Panc1 (cell line): ENCODE results near the gene CABCOCO1. TPM values are rescaled to one million over a fixed set of nuclear protein-coding genes. Genes with fewer than 3 reads are reported as not detected.
"Not testable (repeated sequence)": the region's sequence is repeated elsewhere in the genome, so short reads cannot be mapped to it uniquely, and the experiment has no call there.

Experiments used
- ATAC-seq: fragments of 200-7000 bp; cut with Tn5 transposase; 2 replicates; pipeline ENCODE4 v1.9.1; 2020; ENCODE audit warnings: mild to moderate bottlenecking, moderate library complexity
- BruUV-seq: library from RNA; stranded (reverse); fragments of 400-500 nt; replicated peaks from 2 replicates; lab custom pipeline; 2021; lab: Mats Ljungman, UMichigan
- CTCF ChIA-PET: fragments of 300-600 bp; sonication (Branson Sonifier 250); formaldehyde crosslinking; loops from one replicate; lab custom pipeline; 2022; ENCODE audit warnings: antibody characterized with exemption; lab: Charles Lee
- POLR2A ChIA-PET: fragments of 300-600 bp; sonication (Branson Sonifier 250); formaldehyde crosslinking; loops from one replicate; lab custom pipeline; 2022; ENCODE audit warnings: antibody characterized with exemption; lab: Charles Lee
- DNase-seq: peaks from one replicate; pipeline ENCODE4 v3.0.0-alpha.2; 2010; ENCODE audit warnings: low read depth, low spot score
- H3K27ac ChIP-seq: 2 replicates; pipeline ENCODE4 v1.5.1; 2011; ENCODE audit warnings: mild to moderate bottlenecking, low read length, inconsistent platforms
- H3K27me3 ChIP-seq: fragments of 200-500 bp; sonication (Bioruptor generic); 2 replicates; pipeline ENCODE4 v1.6.0; 2014; ENCODE audit warnings: low read length, inconsistent platforms; ENCODE audit not compliant: control insufficient read depth, insufficient read depth
- H3K36me3 ChIP-seq: fragments of 200-500 bp; sonication (Bioruptor generic); 2 replicates; pipeline ENCODE4 v1.5.1; 2014; ENCODE audit warnings: inconsistent platforms, mild to moderate bottlenecking, low read length, moderate library complexity; ENCODE audit not compliant: control insufficient read depth, insufficient read depth
- H3K4me1 ChIP-seq: 2 replicates; pipeline ENCODE4 v1.5.1; 2011; ENCODE audit warnings: inconsistent platforms, mild to moderate bottlenecking, low read length, moderate library complexity; ENCODE audit not compliant: control insufficient read depth, insufficient read depth
- H3K4me3 ChIP-seq, 2 experiments: 2 replicates each; pipeline ENCODE4 v1.5.1; 2011 to 2012; ENCODE audit warnings: low read depth in 2 of 2, low read length in 2 of 2, mild to moderate bottlenecking in 2 of 2, inconsistent platforms in 1 of 2, moderate library complexity in 1 of 2
- H3K9me3 ChIP-seq: fragments of 200-500 bp; sonication (Bioruptor generic); 2 replicates; pipeline ENCODE4 v1.5.1; 2014; ENCODE audit warnings: low read depth, mild to moderate bottlenecking, inconsistent platforms, low read length, moderate library complexity; ENCODE audit not compliant: control insufficient read depth, insufficient read depth
- POLR2AphosphoS5 ChIP-seq: IDR thresholded peaks from 2 replicates; pipeline ENCODE4 v1.6.1; 2012; ENCODE audit warnings: mild to moderate bottlenecking, low read depth, low read length, moderate library complexity
- SIN3A ChIP-seq: IDR thresholded peaks from 2 replicates; pipeline ENCODE4 v1.6.1; 2012; ENCODE audit warnings: low read depth, mild to moderate bottlenecking, low read length, moderate library complexity, borderline replicate concordance; ENCODE audit not compliant: insufficient read depth
- TCF7L2 ChIP-seq: IDR thresholded peaks from 2 replicates; pipeline ENCODE4 v1.6.1; 2011; ENCODE audit warnings: mild to moderate bottlenecking, low read depth, low read length, inconsistent platforms
- in situ Hi-C: cut with HindIII; loops from 2 replicates; pipeline ENCODE4 v1.10.0; 2016; ENCODE audit warnings: low sequenced_read_pairs, low pct_unique_long_range_greater_than_20kb
- intact Hi-C: fragments of 100-400 bp; cut with micrococcal nuclease; formaldehyde crosslinking; loops from one replicate; pipeline ENCODE4 v1.10.0; 2022; ENCODE audit not compliant: unreplicated experiment
- total RNA-seq: library from RNA; stranded (reverse); gene quantifications from one replicate; pipeline ENCODE4 v1.2.1, GENCODE V29; 2021; ENCODE audit not compliant: unreplicated experiment
- TF ChIP-seq, protein P1 (sequence below): fragments of 450-650 bp; IDR thresholded peaks from 2 replicates; pipeline ENCODE4 v1.5.1; 2017; ENCODE audit warnings: mild to moderate bottlenecking
- TF ChIP-seq, protein P2 (sequence below), 2 experiments: IDR thresholded peaks; 2 replicates each; pipeline ENCODE4 v1.6.1; 2011 to 2012; ENCODE audit warnings: low read depth in 2 of 2, control low read depth in 1 of 2, low read length in 1 of 2, mild to moderate bottlenecking in 1 of 2, moderate library complexity in 1 of 2; ENCODE audit not compliant: insufficient read depth in 1 of 2

CABCOCO1 gene
- total RNA-seq, 1 experiment from 2014 or later: 4.0 TPM

DNA sequence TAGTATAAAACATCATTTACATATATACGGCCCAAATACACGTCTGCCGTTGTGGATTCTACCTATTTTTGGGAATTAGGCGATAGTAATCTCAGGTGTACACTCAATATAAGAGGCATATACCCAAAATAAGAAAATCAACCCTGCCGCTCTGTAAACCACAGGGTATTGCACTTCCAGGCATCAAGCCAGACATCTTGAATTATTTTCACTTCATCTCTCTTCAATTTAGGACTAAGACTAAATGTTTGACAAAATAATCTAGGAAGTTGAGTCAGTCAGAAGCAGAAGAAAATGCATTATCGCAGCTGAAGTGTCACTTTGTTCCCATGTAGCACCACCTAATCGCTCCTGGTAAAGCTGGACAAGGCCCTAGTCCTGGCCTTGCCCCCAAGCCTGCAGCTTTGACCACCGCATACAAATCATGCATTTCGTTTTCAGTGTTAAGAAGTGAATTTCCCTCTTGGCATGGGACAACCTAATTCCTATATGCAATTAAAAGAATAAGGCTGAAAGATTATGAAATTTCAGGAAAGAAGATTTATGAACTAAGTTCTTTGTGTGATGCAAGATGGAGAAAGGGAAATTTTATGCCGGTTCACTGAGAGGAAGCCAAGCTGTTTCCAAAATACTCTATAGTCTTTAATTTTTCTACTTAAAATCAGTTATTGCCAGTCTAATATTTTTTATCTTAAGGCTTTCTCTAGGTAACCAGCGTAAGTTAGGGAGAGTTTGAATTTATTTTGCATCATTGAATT is 26.0 kb downstream of the CABCOCO1 start:
- ChIA-PET POLR2A (no interaction called here), CTCF (interaction anchor here (0.6 kb wide), 1 partner anchor 15 kb away, joined by 3 read pairs; no protein-coding TSS in a partner anchor)
- Histone ChIP-seq H3K27ac (no peak overlapping the region; the same call in 1 of the 2 replicates), H3K4me3 (no peak overlapping the region), H3K4me1 (no peaks in the 10 kb centered on the region), H3K27me3 (no peaks in the 10 kb centered on the region), H3K36me3 (no peaks in the 10 kb centered on the region), H3K9me3 (no peaks in the 10 kb centered on the region)
- no peak for ATAC-seq
- TF ChIP-seq TCF7L2 (no peak), SIN3A (no peak), POLR2AphosphoS5 (no peak)
- TF ChIP-seq, protein P1, sequence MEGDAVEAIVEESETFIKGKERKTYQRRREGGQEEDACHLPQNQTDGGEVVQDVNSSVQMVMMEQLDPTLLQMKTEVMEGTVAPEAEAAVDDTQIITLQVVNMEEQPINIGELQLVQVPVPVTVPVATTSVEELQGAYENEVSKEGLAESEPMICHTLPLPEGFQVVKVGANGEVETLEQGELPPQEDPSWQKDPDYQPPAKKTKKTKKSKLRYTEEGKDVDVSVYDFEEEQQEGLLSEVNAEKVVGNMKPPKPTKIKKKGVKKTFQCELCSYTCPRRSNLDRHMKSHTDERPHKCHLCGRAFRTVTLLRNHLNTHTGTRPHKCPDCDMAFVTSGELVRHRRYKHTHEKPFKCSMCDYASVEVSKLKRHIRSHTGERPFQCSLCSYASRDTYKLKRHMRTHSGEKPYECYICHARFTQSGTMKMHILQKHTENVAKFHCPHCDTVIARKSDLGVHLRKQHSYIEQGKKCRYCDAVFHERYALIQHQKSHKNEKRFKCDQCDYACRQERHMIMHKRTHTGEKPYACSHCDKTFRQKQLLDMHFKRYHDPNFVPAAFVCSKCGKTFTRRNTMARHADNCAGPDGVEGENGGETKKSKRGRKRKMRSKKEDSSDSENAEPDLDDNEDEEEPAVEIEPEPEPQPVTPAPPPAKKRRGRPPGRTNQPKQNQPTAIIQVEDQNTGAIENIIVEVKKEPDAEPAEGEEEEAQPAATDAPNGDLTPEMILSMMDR: no peak
- TF ChIP-seq, protein P2, sequence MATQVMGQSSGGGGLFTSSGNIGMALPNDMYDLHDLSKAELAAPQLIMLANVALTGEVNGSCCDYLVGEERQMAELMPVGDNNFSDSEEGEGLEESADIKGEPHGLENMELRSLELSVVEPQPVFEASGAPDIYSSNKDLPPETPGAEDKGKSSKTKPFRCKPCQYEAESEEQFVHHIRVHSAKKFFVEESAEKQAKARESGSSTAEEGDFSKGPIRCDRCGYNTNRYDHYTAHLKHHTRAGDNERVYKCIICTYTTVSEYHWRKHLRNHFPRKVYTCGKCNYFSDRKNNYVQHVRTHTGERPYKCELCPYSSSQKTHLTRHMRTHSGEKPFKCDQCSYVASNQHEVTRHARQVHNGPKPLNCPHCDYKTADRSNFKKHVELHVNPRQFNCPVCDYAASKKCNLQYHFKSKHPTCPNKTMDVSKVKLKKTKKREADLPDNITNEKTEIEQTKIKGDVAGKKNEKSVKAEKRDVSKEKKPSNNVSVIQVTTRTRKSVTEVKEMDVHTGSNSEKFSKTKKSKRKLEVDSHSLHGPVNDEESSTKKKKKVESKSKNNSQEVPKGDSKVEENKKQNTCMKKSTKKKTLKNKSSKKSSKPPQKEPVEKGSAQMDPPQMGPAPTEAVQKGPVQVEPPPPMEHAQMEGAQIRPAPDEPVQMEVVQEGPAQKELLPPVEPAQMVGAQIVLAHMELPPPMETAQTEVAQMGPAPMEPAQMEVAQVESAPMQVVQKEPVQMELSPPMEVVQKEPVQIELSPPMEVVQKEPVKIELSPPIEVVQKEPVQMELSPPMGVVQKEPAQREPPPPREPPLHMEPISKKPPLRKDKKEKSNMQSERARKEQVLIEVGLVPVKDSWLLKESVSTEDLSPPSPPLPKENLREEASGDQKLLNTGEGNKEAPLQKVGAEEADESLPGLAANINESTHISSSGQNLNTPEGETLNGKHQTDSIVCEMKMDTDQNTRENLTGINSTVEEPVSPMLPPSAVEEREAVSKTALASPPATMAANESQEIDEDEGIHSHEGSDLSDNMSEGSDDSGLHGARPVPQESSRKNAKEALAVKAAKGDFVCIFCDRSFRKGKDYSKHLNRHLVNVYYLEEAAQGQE (IDR thresholded peaks at IDR 0.05; ENCODE audit: insufficient read depth in 1 of 2, low read depth in 2 of 2, low read length in 1 of 2): no peak
- in situ Hi-C loops (no loop called here), intact Hi-C loops (no loop called here)
- no peak for DNase-seq
- no TSS peak for BruUV-seq

DNA sequence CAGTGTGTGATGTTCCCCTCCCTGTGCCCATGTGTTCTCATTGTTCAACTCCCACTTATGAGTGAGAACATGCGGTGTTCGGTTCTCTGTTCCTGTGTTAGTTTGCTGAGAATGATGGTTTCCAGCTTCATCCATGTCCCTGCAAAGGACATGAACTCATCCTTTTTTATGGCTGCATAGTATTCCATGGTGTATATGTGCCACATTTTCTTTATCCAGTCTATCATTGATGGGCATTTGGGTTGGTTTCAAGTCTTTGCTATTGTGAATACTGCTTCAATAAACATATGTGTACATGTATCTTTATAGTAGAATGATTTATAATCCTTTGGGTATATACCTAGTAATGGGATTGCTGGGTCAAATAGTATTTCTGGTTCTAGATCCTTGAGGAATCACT is 28.9 kb downstream of the CABCOCO1 start:
- H3K36me3 ChIP-seq, H3K27ac ChIP-seq, H3K4me3 ChIP-seq, in situ Hi-C loops, H3K4me1 ChIP-seq, H3K27me3 ChIP-seq, CTCF ChIA-PET, BruUV-seq, POLR2A ChIA-PET, DNase-seq, intact Hi-C loops, H3K9me3 ChIP-seq, ATAC-seq: not testable (repeated sequence)

DNA sequence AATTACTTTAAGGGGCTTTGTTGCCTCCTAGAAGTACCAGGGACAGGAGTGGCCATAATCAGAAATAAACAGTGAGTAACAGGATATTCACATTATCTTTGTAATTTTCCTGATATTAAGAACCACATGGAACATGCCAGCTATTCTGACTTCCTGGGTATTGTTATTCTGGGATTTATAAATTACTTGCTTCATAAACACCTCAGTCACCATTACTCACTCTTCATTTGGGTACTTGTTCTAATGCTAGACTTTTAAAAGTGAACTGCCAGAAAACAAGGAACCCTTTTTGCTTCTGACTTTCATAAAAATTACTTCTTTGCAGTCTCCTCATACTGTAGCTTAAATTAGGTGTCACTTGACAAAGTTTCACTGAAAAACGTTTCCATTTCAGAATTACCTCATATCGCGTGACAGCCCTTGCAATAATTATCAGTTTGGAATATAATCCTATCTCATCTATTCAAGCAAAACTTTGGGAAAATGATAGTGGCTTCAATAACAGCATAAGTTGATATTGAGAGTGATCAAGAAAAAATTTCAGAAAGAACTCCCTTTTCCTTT is 29.8 kb downstream of the CABCOCO1 start:
- H3K4me1 ChIP-seq: no peaks in the 10 kb centered on the region
- H3K4me3 ChIP-seq: no peak overlapping the region
- intact Hi-C loops: no loop called here
- no TSS peak for BruUV-seq
- no peak for TF ChIP-seq POLR2AphosphoS5
- TF ChIP-seq, protein P2 (IDR thresholded peaks at IDR 0.05; ENCODE audit: insufficient read depth in 1 of 2, low read depth in 2 of 2, low read length in 1 of 2): no peak
- no peak for TF ChIP-seq SIN3A
- no peak for TF ChIP-seq TCF7L2
- TF ChIP-seq, protein P1: no peak
- H3K36me3 ChIP-seq: no peaks in the 10 kb centered on the region
- no peaks in the 10 kb centered on the region for H3K9me3 ChIP-seq
- in situ Hi-C loops: no loop called here
- CTCF ChIA-PET: no interaction called here
- ATAC-seq (no peak), DNase-seq (no peak)
- no peaks in the 10 kb centered on the region for H3K27me3 ChIP-seq
- POLR2A ChIA-PET: no interaction called here
- H3K27ac ChIP-seq: no peak overlapping the region
